NCI-H2196 (cell line): ENCODE results near the gene CIAO2B.
A peak's percentile ranks its signal among the peaks of the same experiment; 100 is the strongest.

Experiments used
- DNase-seq: peaks from one replicate; lab custom pipeline; 2025; ENCODE audit not compliant: unreplicated experiment; lab: John Stamatoyannopoulos, UW

Gene CIAO2B

GRCh38 chr16:66920924-66921680, 13.1 kb downstream of the CIAO2B start:
- no peak for DNase-seq

GRCh38 chr16:66920299-66920590, 14.0 kb downstream of the CIAO2B start:
- no peak for DNase-seq

GRCh38 chr16:66919569-66920298, 14.5 kb downstream of the CIAO2B start:
- DNase-seq: no peak

GRCh38 chr16:66918803-66919568, 15.2 kb downstream of the CIAO2B start, which contains the start of gene CDH16:
CDH16 (minus strand) TSS chr16:66918885; CDS start chr16:66918065, 820 bp downstream.
- DNase-seq: no peak

- no peak for DNase-seq
Observed at GRCh38 chr16:66918355-66918754, 15.8 kb downstream of the CIAO2B start.

GRCh38 chr16:66917741-66918140, 16.5 kb downstream of the CIAO2B start:
- no peak for DNase-seq

- DNase-seq: no peak
Observed at GRCh38 chr16:66916518-66916917, 17.7 kb downstream of the CIAO2B start.

- no peak for DNase-seq
Observed at GRCh38 chr16:66915041-66915440, 19.2 kb downstream of the CIAO2B start.

- no peak for DNase-seq
Observed at GRCh38 chr16:66914541-66914940, 19.7 kb downstream of the CIAO2B start.

- no peak for DNase-seq
Observed at GRCh38 chr16:66913711-66914110, 20.5 kb downstream of the CIAO2B start.

GRCh38 chr16:66913081-66913480, 21.1 kb downstream of the CIAO2B start:
- no peak for DNase-seq

- no peak for DNase-seq
Observed at GRCh38 chr16:66911801-66912200, 22.4 kb downstream of the CIAO2B start.

- DNase-seq: no peak
Observed at GRCh38 chr16:66911112-66911511, 23.1 kb downstream of the CIAO2B start.

GRCh38 chr16:66910175-66910940, 23.8 kb downstream of the CIAO2B start:
- no peak for DNase-seq

GRCh38 chr16:66908762-66909559, 25.2 kb downstream of the CIAO2B start:
- DNase-seq: no peak

- no peak for DNase-seq
Observed at GRCh38 chr16:66908116-66908515, 26.1 kb downstream of the CIAO2B start.

GRCh38 chr16:66906916-66907836, 27.0 kb downstream of the CIAO2B start:
- no peak for DNase-seq

GRCh38 chr16:66905633-66906539, 28.3 kb downstream of the CIAO2B start:
- DNase-seq: peak; percentile 35
